HCT116 (cell line): ENCODE results near the gene IFI44. TPM values are rescaled to one million over a fixed set of nuclear protein-coding genes. Genes with fewer than 3 reads are reported as not detected.

ENCODE experiments used
- ATAC-seq: fragments of 200-7000 bp; cut with Tn5 transposase; 2 replicates; pipeline ENCODE4 v1.9.1; 2020; ENCODE audit warnings: mild to moderate bottlenecking, moderate library complexity
- BruUV-seq: library from RNA; stranded (reverse); fragments of 400-500 nt; replicated peaks from 2 replicates; lab custom pipeline; 2021; lab: Mats Ljungman, UMichigan
- CTCF ChIA-PET: fragments of 300-600 bp; sonication (Branson Sonifier 250); formaldehyde crosslinking; loops from one replicate; lab custom pipeline; 2021; ENCODE audit warnings: antibody characterized with exemption; lab: Charles Lee
- POLR2A ChIA-PET: fragments of 300-600, 350-600 bp; sonication (Branson Sonifier 250); formaldehyde crosslinking; loops from one replicate; lab custom pipeline; 2021; ENCODE audit warnings: antibody characterized with exemption; lab: Charles Lee
- RAD21 ChIA-PET, 2 experiments: fragments of 300-600 bp; sonication (Branson Sonifier 250); formaldehyde crosslinking; loops; one replicate each; lab custom pipeline; 2023; ENCODE audit warnings: low total read pairs in 2 of 2; ENCODE audit not compliant: uncharacterized antibody in 2 of 2, unreplicated experiment in 2 of 2, low non-redundant PET in 1 of 2; lab: Charles Lee
- DNase-seq: peaks from one replicate; pipeline ENCODE4 v3.0.0-alpha.2; 2010; ENCODE audit warnings: low read depth, low spot score
- H2AFZ ChIP-seq: fragments of 200-600 bp; shearing (Covaris generic), sonication (generic); 2 replicates; pipeline ENCODE4 v1.6.1; 2017; ENCODE audit warnings: low read depth, mixed run types, mixed read lengths, antibody characterized with exemption, low read length; ENCODE audit not compliant: poor library complexity, severe bottlenecking
- H3K27ac ChIP-seq: 2 replicates; pipeline ENCODE4 v1.5.1; 2012; ENCODE audit warnings: low read depth, low read length
- H3K27me3 ChIP-seq: fragments of 200-600 bp; sonication (generic); 2 replicates; pipeline ENCODE4 v1.6.1; 2016; ENCODE audit warnings: mixed run types, low read length, mixed read lengths; ENCODE audit not compliant: insufficient read depth
- H3K36me3 ChIP-seq, 2 experiments: fragments of 200-500 bp in 1 of 2; fragments of 200-600 bp in 1 of 2; sonication (Bioruptor generic) in 1 of 2; sonication (generic) in 1 of 2; 2 replicates each; pipeline versions ENCODE4 v1.5.1 to v1.6.1; 2014 to 2016; ENCODE audit warnings: low read length in 2 of 2, inconsistent platforms in 1 of 2, mixed read lengths in 1 of 2, mixed run types in 1 of 2; ENCODE audit not compliant: insufficient read depth in 2 of 2, control insufficient read depth in 1 of 2
- H3K4me1 ChIP-seq, 2 experiments: fragments of 200-600 bp in 1 of 2; sonication (generic) in 1 of 2; 2 replicates each; pipeline versions ENCODE4 v1.5.1 to v1.6.1; 2012 to 2017; ENCODE audit warnings: low read length in 2 of 2, inconsistent platforms in 1 of 2, mild to moderate bottlenecking in 1 of 2, mixed read lengths in 1 of 2, mixed run types in 1 of 2, moderate library complexity in 1 of 2; ENCODE audit not compliant: insufficient read depth in 2 of 2, control insufficient read depth in 1 of 2
- H3K4me2 ChIP-seq: fragments of 200-600 bp; sonication (generic); 2 replicates; pipeline ENCODE4 v1.6.1; 2017; ENCODE audit warnings: mixed run types, low read length, mixed read lengths
- H3K4me3 ChIP-seq, 2 experiments: fragments of 200-600 bp in 1 of 2; sonication (generic) in 1 of 2; replicated peaks in 1 of 2; 2 replicates each; pipeline ENCODE4 v1.5.1; 2011 to 2016; ENCODE audit warnings: low read length in 2 of 2, control low read depth in 1 of 2, low read depth in 1 of 2, mild to moderate bottlenecking in 1 of 2, mixed read lengths in 1 of 2, mixed run types in 1 of 2
- H3K79me2 ChIP-seq: fragments of 200-600 bp; sonication (generic); 2 replicates; pipeline ENCODE4 v1.6.1; 2017; ENCODE audit warnings: mild to moderate bottlenecking, mixed run types, low read length, moderate library complexity, mixed read lengths; ENCODE audit not compliant: insufficient read depth
- H3K9ac ChIP-seq: fragments of 200-600 bp; sonication (generic); 2 replicates; pipeline ENCODE4 v1.6.1; 2016; ENCODE audit warnings: low read length, mixed read lengths
- H3K9me2 ChIP-seq: fragments of 200-600 bp; sonication (generic), shearing (Covaris generic); 2 replicates; pipeline ENCODE4 v1.6.1; 2017; ENCODE audit warnings: mixed run types, mild to moderate bottlenecking, moderate library complexity; ENCODE audit not compliant: insufficient read depth
- H3K9me3 ChIP-seq, 2 experiments: fragments of 200-500 bp in 1 of 2; fragments of 200-600 bp in 1 of 2; sonication (Bioruptor generic) in 1 of 2; sonication (generic) in 1 of 2; 2 replicates each; pipeline ENCODE4 v1.6.1; 2014 to 2017; ENCODE audit warnings: low read length in 2 of 2, mixed read lengths in 2 of 2, inconsistent platforms in 1 of 2, low read depth in 1 of 2, mild to moderate bottlenecking in 1 of 2, mixed run types in 1 of 2, moderate library complexity in 1 of 2; ENCODE audit not compliant: control insufficient read depth in 1 of 2, insufficient read depth in 1 of 2
- H4K20me1 ChIP-seq: fragments of 200-600 bp; sonication (generic), shearing (Covaris generic); 2 replicates; pipeline ENCODE4 v1.6.1; 2017; ENCODE audit warnings: mixed run types, mild to moderate bottlenecking, moderate library complexity; ENCODE audit not compliant: insufficient read depth
- ATF3 ChIP-seq: IDR thresholded peaks from 2 replicates; pipeline ENCODE4 v1.6.1; 2012
- CBX3 ChIP-seq: IDR thresholded peaks from 2 replicates; pipeline ENCODE4 v1.6.1; 2012; ENCODE audit warnings: low read depth
- CEBPB ChIP-seq: IDR thresholded peaks from 2 replicates; pipeline ENCODE4 v1.6.1; 2012; ENCODE audit warnings: low read depth
- CTCF ChIP-seq, 3 experiments: fragments of 200-600 bp in 1 of 3; sonication (generic) in 1 of 3; IDR thresholded peaks in 2 of 3; conservative IDR thresholded peaks in 1 of 3; 2 replicates each; pipeline ENCODE4 v1.5.1; 2012 to 2017; ENCODE audit warnings: low read depth in 2 of 3, low read length in 2 of 3, antibody characterized with exemption in 1 of 3, borderline replicate concordance in 1 of 3, control low read depth in 1 of 3, mild to moderate bottlenecking in 1 of 3, mixed read lengths in 1 of 3, mixed run types in 1 of 3, moderate library complexity in 1 of 3; ENCODE audit not compliant: insufficient read depth in 1 of 3
- EGR1 ChIP-seq: IDR thresholded peaks from 2 replicates; pipeline ENCODE4 v1.6.1; 2012; ENCODE audit warnings: low read depth
- ELF1 ChIP-seq: IDR thresholded peaks from 2 replicates; pipeline ENCODE4 v1.6.1; 2012; ENCODE audit warnings: low read depth, borderline replicate concordance
- EZH2 ChIP-seq: fragments of 200-600 bp; sonication (generic); IDR thresholded peaks from 2 replicates; pipeline ENCODE4 v1.6.1; 2017; ENCODE audit warnings: antibody characterized with exemption, mixed run types
- FOSL1 ChIP-seq: IDR thresholded peaks from 2 replicates; pipeline ENCODE4 v1.6.1; 2012; ENCODE audit warnings: low read depth
- JUND ChIP-seq: IDR thresholded peaks from 2 replicates; pipeline ENCODE4 v1.6.1; 2012
- MAX ChIP-seq: IDR thresholded peaks from 2 replicates; pipeline ENCODE4 v1.6.1; 2012
- POLR2A ChIP-seq: IDR thresholded peaks from 2 replicates; pipeline ENCODE4 v1.7.0; 2011; ENCODE audit warnings: borderline replicate concordance; ENCODE audit not compliant: insufficient read depth, insufficient read length; ENCODE audit errors: extremely low read depth
- POLR2AphosphoS5 ChIP-seq: IDR thresholded peaks from 2 replicates; pipeline ENCODE4 v1.6.1; 2011; ENCODE audit warnings: mild to moderate bottlenecking, low read depth, low read length, moderate library complexity
- REST ChIP-seq: IDR thresholded peaks from 2 replicates; pipeline ENCODE4 v1.6.1; 2012; ENCODE audit warnings: low read depth
- SIN3A ChIP-seq: IDR thresholded peaks from 2 replicates; pipeline ENCODE4 v1.6.1; 2012; ENCODE audit warnings: low read depth
- SP1 ChIP-seq: IDR thresholded peaks from 2 replicates; pipeline ENCODE4 v1.6.1; 2012; ENCODE audit warnings: low read depth
- SRF ChIP-seq: IDR thresholded peaks from 2 replicates; pipeline ENCODE4 v1.6.1; 2012; ENCODE audit warnings: low read depth
- TCF7L2 ChIP-seq: IDR thresholded peaks from 2 replicates; pipeline ENCODE4 v1.7.0; 2011; ENCODE audit warnings: borderline replicate concordance, inconsistent platforms; ENCODE audit not compliant: insufficient read depth, insufficient read length; ENCODE audit errors: extremely low read depth
- YY1 ChIP-seq: IDR thresholded peaks from 2 replicates; pipeline ENCODE4 v1.6.1; 2011; ENCODE audit warnings: low read length, low read depth, moderate library complexity, mild to moderate bottlenecking; ENCODE audit not compliant: insufficient replicate concordance; ENCODE audit errors: extremely low read depth
- ZBTB33 ChIP-seq: IDR thresholded peaks from 2 replicates; pipeline ENCODE4 v1.6.1; 2011; ENCODE audit warnings: mild to moderate bottlenecking, low read length, moderate library complexity; ENCODE audit not compliant: insufficient replicate concordance; ENCODE audit errors: extremely low read depth
- ZNF274 ChIP-seq: fragments of 200-500 bp; sonication (Bioruptor generic); IDR thresholded peaks from 2 replicates; pipeline ENCODE4 v1.6.1; 2014; ENCODE audit warnings: mild to moderate bottlenecking, low read depth, low read length, inconsistent platforms
- intact Hi-C: fragments of 100-400 bp; cut with micrococcal nuclease; formaldehyde crosslinking; loops from 2 replicates; pipeline ENCODE4 v1.10.0; 2022
- total RNA-seq: library from RNA; stranded (reverse); gene quantifications from one replicate; pipeline ENCODE4 v1.2.1, GENCODE V29; 2021; ENCODE audit not compliant: unreplicated experiment

IFI44 gene
- total RNA-seq, 1 experiment from 2014 or later, result 0.66 TPM

GRCh38 chr1:78620666-78621065 lies 29.0 kb upstream of the IFI44 start:
- no peak overlapping the region for H3K4me2 ChIP-seq
- CTCF ChIA-PET, result interaction anchor here (1.3 to 1.6 kb wide), 2 partner anchors 18 to 489 kb away, joined by 3 to 4 read pairs; no protein-coding TSS in a partner anchor
- RAD21 ChIA-PET, result no interaction called here
- intact Hi-C loops, result no loop called here
- BruUV-seq, result no TSS peak
- no peaks in the 10 kb centered on the region for H3K36me3 ChIP-seq
- H3K9ac ChIP-seq, result no peak overlapping the region
- H2AFZ ChIP-seq, result no peak overlapping the region
- TF ChIP-seq FOSL1 (no peak), CEBPB (no peak), JUND (no peak), ELF1 (no peak), ZNF274 (no peak), ATF3 (no peak), ZBTB33 (no peak), SRF (no peak), YY1 (no peak), SP1 (no peak), CBX3 (no peak), REST (no peak), MAX (no peak), TCF7L2 (no peak), SIN3A (no peak), EGR1 (no peak), POLR2A (no peak), POLR2AphosphoS5 (no peak), EZH2 (no peak), CTCF (IDR thresholded peaks at IDR 0.05 in 2 of 3, conservative IDR thresholded peaks at IDR 0.05 in 1 of 3; ENCODE audit: borderline replicate concordance in 1 of 3, insufficient read depth in 1 of 3, low read depth in 2 of 3, low read length in 2 of 3) (no peak)
- TF ChIP-seq, all 23 proteins: peak for 0
- peaks cover 0 to 3% of the 10 kb centered on the region in 2 experiments; a peak in 2 of 4 replicates for H3K4me1 ChIP-seq
- no peak for DNase-seq
- ATAC-seq, result no peak
- H3K4me3 ChIP-seq, result no peak overlapping the region
- no peaks in the 10 kb centered on the region for H3K9me2 ChIP-seq
- no peaks in the 10 kb centered on the region for H4K20me1 ChIP-seq
- no peaks in the 10 kb centered on the region for H3K9me3 ChIP-seq
- POLR2A ChIA-PET, result no interaction called here
- no peaks in the 10 kb centered on the region for H3K27me3 ChIP-seq
- H3K27ac ChIP-seq, result no peak overlapping the region
- H3K79me2 ChIP-seq, result no peaks in the 10 kb centered on the region
